ENCODE measurements around the gene LARGE1. TPM values are rescaled to one million over a fixed set of nuclear protein-coding genes. Genes with fewer than 3 reads are reported as not detected.

Gene LARGE1
- total and polyA plus RNA-seq, 2 donors (not counting 1 experiment from before 2014, with no cell fraction given) = 14.1 to 19.2 TPM

DNA sequence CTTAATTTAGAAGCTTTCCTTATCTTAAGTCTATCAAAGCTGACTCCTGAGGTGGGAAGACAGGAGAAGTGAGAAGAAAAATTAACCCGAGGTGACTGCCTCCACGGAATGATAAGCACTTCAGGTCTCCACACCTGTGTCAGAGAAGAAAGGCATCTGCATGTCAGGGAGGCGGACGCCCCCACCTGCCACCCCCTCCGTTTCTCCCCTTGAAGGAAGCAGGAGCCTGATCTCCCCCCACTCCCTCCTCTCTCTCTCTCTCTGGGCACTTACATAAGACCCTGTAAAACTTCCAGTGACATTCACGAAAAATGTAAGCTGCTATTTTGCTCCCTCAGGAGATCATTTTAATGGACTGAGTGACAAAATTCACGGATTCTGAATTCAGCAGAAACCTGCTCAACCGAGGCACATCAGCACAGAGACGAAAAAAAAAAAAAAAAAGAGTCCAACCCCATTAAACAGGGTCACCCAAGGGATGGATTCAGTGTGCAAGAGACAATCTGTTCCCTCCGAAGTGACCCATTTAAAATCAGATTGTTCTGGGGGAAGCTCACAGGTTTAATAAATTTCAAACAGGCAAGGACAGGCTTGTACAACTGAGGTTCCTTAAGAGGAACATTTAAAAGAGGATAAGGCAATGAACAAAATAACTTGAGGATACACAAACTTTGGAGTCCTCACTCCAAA is 1.5 kb downstream of the LARGE1 start:
- H3K27ac ChIP-seq (ENCODE audit: insufficient read depth, low read length) = no peak overlapping the region
- peaks cover 10% of the 10 kb centered on the region for H3K79me2 ChIP-seq (ENCODE audit: control insufficient read depth, insufficient read depth, low read length)
- H4K20me1 ChIP-seq (ENCODE audit: control insufficient read depth, extremely low read depth, insufficient read depth, low read length) = peaks cover 2% of the 10 kb centered on the region
- TF ChIP-seq, protein P1, sequence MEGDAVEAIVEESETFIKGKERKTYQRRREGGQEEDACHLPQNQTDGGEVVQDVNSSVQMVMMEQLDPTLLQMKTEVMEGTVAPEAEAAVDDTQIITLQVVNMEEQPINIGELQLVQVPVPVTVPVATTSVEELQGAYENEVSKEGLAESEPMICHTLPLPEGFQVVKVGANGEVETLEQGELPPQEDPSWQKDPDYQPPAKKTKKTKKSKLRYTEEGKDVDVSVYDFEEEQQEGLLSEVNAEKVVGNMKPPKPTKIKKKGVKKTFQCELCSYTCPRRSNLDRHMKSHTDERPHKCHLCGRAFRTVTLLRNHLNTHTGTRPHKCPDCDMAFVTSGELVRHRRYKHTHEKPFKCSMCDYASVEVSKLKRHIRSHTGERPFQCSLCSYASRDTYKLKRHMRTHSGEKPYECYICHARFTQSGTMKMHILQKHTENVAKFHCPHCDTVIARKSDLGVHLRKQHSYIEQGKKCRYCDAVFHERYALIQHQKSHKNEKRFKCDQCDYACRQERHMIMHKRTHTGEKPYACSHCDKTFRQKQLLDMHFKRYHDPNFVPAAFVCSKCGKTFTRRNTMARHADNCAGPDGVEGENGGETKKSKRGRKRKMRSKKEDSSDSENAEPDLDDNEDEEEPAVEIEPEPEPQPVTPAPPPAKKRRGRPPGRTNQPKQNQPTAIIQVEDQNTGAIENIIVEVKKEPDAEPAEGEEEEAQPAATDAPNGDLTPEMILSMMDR (conservative IDR thresholded peaks at IDR 0.05 in 1 of 2, IDR thresholded peaks at IDR 0.05 in 1 of 2; ENCODE audit: low read depth in 1 of 2, low read length in 2 of 2) = no peak
- no peak for TF ChIP-seq EZH2 (IDR thresholded peaks at IDR 0.05; ENCODE audit: low read length, missing control alignments)
- peaks cover 3% of the 10 kb centered on the region for H3K4me1 ChIP-seq (ENCODE audit: control insufficient read depth, extremely low read depth, insufficient read depth, low read length)
- no peak overlapping the region for H2AFZ ChIP-seq (ENCODE audit: low read length)
- peak overlapping the region; percentile 64 to 84 (median 76) for H3K4me3 ChIP-seq (replicated peaks in 1 of 4; ENCODE audit: control extremely low read depth in 1 of 4, insufficient read depth in 1 of 4, low read depth in 3 of 4, low read length in 4 of 4)
- H3K9me3 ChIP-seq (ENCODE audit: control insufficient read depth, insufficient read depth, low read depth, low read length) = no peaks in the 10 kb centered on the region
- no peak for DNase-seq (ENCODE audit: low read depth in 2 of 2)
- no peaks in the 10 kb centered on the region for H3K27me3 ChIP-seq (ENCODE audit: control insufficient read depth, insufficient read depth, low read length)
- H3K9ac ChIP-seq (ENCODE audit: insufficient read depth, low read length) = no peak overlapping the region
- H3K36me3 ChIP-seq (ENCODE audit: control insufficient read depth, insufficient read depth, low read length) = no peaks in the 10 kb centered on the region
- H3K4me2 ChIP-seq (ENCODE audit: extremely low read depth, insufficient read depth, low read length) = peak overlapping the region; percentile 96

DNA sequence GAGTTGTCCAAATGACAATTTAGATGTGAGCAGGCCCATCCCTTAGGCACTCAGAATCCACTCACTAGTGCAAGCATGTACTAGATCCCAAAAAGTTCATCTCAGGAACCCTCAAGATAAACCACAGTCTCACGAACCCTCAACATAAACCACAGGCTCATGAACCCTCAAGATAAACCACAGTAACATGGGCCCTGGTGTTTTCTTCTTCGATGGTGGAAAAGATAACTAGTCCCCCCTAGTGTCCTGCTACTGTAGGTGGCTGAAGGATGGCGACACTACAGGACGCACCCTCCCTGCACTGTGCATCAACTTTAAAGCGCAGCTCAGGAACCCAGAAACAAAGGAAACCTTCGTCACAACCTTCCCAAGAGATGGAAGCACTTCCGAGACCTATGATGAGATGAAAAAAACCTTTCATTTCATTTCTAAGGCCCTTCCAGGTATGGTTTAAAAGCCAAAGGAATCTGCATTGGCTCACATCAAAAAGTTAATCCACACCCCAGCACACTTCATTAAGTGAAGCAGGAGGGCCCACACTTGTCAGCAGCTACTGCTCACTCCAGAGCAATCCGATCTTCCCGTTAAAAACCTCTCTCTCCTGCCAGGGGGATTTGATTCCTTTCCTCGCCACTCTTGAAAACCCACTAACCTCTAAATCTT is 2.4 kb downstream of the LARGE1 start:
- Histone ChIP-seq H3K27ac (ENCODE audit: insufficient read depth, low read length) (no peak overlapping the region), H4K20me1 (ENCODE audit: control insufficient read depth, extremely low read depth, insufficient read depth, low read length) (peaks cover 2% of the 10 kb centered on the region), H3K4me2 (ENCODE audit: extremely low read depth, insufficient read depth, low read length) (no peak overlapping the region), H3K79me2 (ENCODE audit: control insufficient read depth, insufficient read depth, low read length) (peaks cover 10% of the 10 kb centered on the region), H3K4me3 (replicated peaks in 1 of 4; ENCODE audit: control extremely low read depth in 1 of 4, insufficient read depth in 1 of 4, low read depth in 3 of 4, low read length in 4 of 4) (peak overlapping the region in 1 of 4 experiments; percentile 84), H3K9ac (ENCODE audit: insufficient read depth, low read length) (no peak overlapping the region), H3K9me3 (ENCODE audit: control insufficient read depth, insufficient read depth, low read depth, low read length) (no peaks in the 10 kb centered on the region), H3K27me3 (ENCODE audit: control insufficient read depth, insufficient read depth, low read length) (no peaks in the 10 kb centered on the region), H3K4me1 (ENCODE audit: control insufficient read depth, extremely low read depth, insufficient read depth, low read length) (peaks cover 3% of the 10 kb centered on the region), H3K36me3 (ENCODE audit: control insufficient read depth, insufficient read depth, low read length) (no peaks in the 10 kb centered on the region), H2AFZ (ENCODE audit: low read length) (no peak overlapping the region)
- peak; percentile 27 to 53 for DNase-seq (ENCODE audit: low read depth in 2 of 2)
- TF ChIP-seq, protein P1 (conservative IDR thresholded peaks at IDR 0.05 in 1 of 2, IDR thresholded peaks at IDR 0.05 in 1 of 2; ENCODE audit: low read depth in 1 of 2, low read length in 2 of 2) = peak; percentile 36 to 46
- no peak for TF ChIP-seq EZH2 (IDR thresholded peaks at IDR 0.05; ENCODE audit: low read length, missing control alignments)

DNA sequence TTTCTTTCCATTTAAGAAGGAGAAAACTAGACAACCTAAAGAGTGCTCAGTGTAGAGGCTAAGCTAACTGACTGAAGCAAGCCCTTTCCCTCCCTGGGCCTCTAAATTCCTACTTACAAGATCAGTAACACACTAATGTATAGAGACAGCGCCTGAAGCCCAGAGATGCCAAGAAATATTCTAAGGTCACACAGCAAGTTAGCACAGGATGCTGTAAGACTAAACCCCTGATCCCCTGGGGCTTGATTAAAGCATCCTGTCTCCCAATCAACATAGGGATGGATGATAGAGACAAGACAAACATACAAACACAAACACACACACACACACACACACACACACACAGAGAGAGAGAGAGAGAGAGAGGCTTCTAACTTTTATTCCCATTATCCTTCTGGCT is 5.6 kb downstream of the LARGE1 start:
- TF ChIP-seq, protein P1 (conservative IDR thresholded peaks at IDR 0.05 in 1 of 2, IDR thresholded peaks at IDR 0.05 in 1 of 2; ENCODE audit: low read depth in 1 of 2, low read length in 2 of 2) = no peak
- no peak for TF ChIP-seq EZH2 (IDR thresholded peaks at IDR 0.05; ENCODE audit: low read length, missing control alignments)
- Histone ChIP-seq H3K27me3 (ENCODE audit: control insufficient read depth, insufficient read depth, low read length) (no peaks in the 10 kb centered on the region), H3K36me3 (ENCODE audit: control insufficient read depth, insufficient read depth, low read length) (no peaks in the 10 kb centered on the region), H3K4me1 (ENCODE audit: control insufficient read depth, extremely low read depth, insufficient read depth, low read length) (peaks cover 3% of the 10 kb centered on the region), H4K20me1 (ENCODE audit: control insufficient read depth, extremely low read depth, insufficient read depth, low read length) (peaks cover 2% of the 10 kb centered on the region), H2AFZ (ENCODE audit: low read length) (no peak overlapping the region), H3K9ac (ENCODE audit: insufficient read depth, low read length) (no peak overlapping the region), H3K9me3 (ENCODE audit: control insufficient read depth, insufficient read depth, low read depth, low read length) (no peaks in the 10 kb centered on the region), H3K4me3 (replicated peaks in 1 of 4; ENCODE audit: control extremely low read depth in 1 of 4, insufficient read depth in 1 of 4, low read depth in 3 of 4, low read length in 4 of 4) (no peak overlapping the region), H3K4me2 (ENCODE audit: extremely low read depth, insufficient read depth, low read length) (no peak overlapping the region), H3K79me2 (ENCODE audit: control insufficient read depth, insufficient read depth, low read length) (peaks cover 10% of the 10 kb centered on the region), H3K27ac (ENCODE audit: insufficient read depth, low read length) (no peak overlapping the region)
- no peak for DNase-seq (ENCODE audit: low read depth in 2 of 2)

All from fibroblast of lung (primary cell).